Peyer's patch (tissue), 4 donors: Measurements from ENCODE around the gene TSPAN14.

ENCODE experiments used
- POLR2A ChIP-seq, 2 donors: fragments of 450-650 bp; IDR thresholded peaks; one replicate each; pipeline ENCODE4 v1.5.1; 2017; ENCODE audit warnings: antibody characterized with exemption in 2 of 2, mild to moderate bottlenecking in 2 of 2, moderate library complexity in 2 of 2
- TF ChIP-seq, protein P1 (sequence below), 6 experiments: fragments of 450-650 bp in 4 of 6; fragments of 200-600 bp in 2 of 6; sonication (generic) in 1 of 6; IDR thresholded peaks; one replicate each; pipeline ENCODE4 v1.5.1; 2017 to 2019; ENCODE audit warnings: antibody characterized with exemption in 6 of 6, mild to moderate bottlenecking in 3 of 6, moderate library complexity in 1 of 6

DNA sequence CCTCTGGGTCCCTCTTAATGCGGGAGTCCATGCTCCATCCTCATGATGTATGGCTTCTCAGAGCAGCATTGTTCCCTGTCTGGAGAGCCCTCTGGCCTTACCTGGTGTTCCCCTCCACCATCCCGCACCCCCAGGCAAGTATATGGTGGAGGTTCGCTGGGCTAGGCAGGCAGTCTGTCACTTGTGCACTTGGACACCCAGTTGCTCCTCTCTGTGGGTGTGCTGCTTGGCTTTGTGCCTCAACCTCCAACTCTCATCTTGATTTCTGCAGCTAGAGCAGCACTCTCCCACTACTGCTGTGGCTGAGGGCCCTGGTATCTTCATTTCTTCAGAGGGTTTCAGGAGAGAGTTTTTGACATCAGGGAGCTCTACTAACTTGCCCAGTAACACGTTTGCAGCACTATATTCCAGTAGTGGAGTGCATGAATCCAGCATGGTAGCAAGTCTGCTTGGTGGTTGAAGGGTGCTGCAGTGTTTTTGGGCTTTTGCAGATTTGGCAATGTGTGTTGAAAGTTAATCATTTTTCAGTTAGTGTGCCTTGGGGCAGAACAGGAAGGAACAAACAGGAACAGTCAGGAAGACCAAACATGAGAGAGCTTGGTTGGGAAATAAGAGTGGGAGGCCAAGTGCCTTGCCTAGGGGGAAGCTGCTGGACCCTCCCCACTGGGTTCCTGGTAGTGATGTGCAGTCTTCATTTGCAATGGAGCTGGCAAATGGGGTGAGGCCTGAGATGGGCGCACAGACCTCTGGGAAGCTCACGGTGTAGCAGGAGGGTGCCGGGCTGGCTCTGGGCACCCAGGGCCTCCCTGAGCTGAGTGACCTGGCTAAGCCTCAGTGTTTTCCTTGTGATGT lies 37.4 kb downstream of the TSPAN14 start:
- TF ChIP-seq, protein P1, sequence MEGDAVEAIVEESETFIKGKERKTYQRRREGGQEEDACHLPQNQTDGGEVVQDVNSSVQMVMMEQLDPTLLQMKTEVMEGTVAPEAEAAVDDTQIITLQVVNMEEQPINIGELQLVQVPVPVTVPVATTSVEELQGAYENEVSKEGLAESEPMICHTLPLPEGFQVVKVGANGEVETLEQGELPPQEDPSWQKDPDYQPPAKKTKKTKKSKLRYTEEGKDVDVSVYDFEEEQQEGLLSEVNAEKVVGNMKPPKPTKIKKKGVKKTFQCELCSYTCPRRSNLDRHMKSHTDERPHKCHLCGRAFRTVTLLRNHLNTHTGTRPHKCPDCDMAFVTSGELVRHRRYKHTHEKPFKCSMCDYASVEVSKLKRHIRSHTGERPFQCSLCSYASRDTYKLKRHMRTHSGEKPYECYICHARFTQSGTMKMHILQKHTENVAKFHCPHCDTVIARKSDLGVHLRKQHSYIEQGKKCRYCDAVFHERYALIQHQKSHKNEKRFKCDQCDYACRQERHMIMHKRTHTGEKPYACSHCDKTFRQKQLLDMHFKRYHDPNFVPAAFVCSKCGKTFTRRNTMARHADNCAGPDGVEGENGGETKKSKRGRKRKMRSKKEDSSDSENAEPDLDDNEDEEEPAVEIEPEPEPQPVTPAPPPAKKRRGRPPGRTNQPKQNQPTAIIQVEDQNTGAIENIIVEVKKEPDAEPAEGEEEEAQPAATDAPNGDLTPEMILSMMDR (IDR thresholded peaks at IDR 0.05): no peak
- no peak for TF ChIP-seq POLR2A (IDR thresholded peaks at IDR 0.05)
